Naive thymus-derived CD8-positive, alpha-beta T cell (primary cell): Measurements from ENCODE around the gene NISCH. TPM values are rescaled to one million over a fixed set of nuclear protein-coding genes. Genes with fewer than 3 reads are reported as not detected.

ENCODE experiments used
- ATAC-seq, 2 donors: fragments of 150-1000 bp; cut with Tn5 transposase in 1 of 2; sonication (Bioruptor Pico), chemical (Tn5 transposase) in 1 of 2; 1 replicate in 1 of 2; 2 replicates in 1 of 2; pipeline ENCODE4 v1.10.0; 2021; ENCODE audit warnings: mild to moderate bottlenecking in 2 of 2, moderate library complexity in 2 of 2
- POLR2A ChIA-PET: fragments of 350-600 bp; sonication (Branson Sonifier 250); formaldehyde crosslinking; loops from one replicate; lab custom pipeline; 2021; ENCODE audit warnings: antibody characterized with exemption; lab: Charles Lee
- DNase-seq, 10 donors: peaks; one replicate each; pipeline versions ENCODE4 v3.0.0 to v3.0.0-alpha.2; 2020 to 2022
- H3K27ac Mint-ChIP-seq, 10 donors: one replicate each; pipeline ENCODE4 v1.8.0; 2020 to 2022; ENCODE audit warnings: mild to moderate bottlenecking in 10 of 10, mixed read lengths in 10 of 10, moderate library complexity in 4 of 10, inconsistent platforms in 1 of 10
- H3K27me3 Mint-ChIP-seq, 5 donors: one replicate each; pipeline ENCODE4 v1.8.0; 2021 to 2022; ENCODE audit warnings: mixed read lengths in 5 of 5
- H3K36me3 Mint-ChIP-seq, 3 donors: one replicate each; pipeline ENCODE4 v1.8.0; 2020 to 2022; ENCODE audit warnings: mixed read lengths in 3 of 3, mild to moderate bottlenecking in 2 of 3, inconsistent platforms in 1 of 3
- H3K4me1 Mint-ChIP-seq, 4 donors: one replicate each; pipeline ENCODE4 v1.8.0; 2021 to 2022; ENCODE audit warnings: mixed read lengths in 4 of 4
- H3K4me3 Mint-ChIP-seq, 10 donors: one replicate each; pipeline ENCODE4 v1.8.0; 2020 to 2022; ENCODE audit warnings: mild to moderate bottlenecking in 10 of 10, mixed read lengths in 10 of 10, moderate library complexity in 6 of 10, inconsistent platforms in 1 of 10
- H3K9me3 Mint-ChIP-seq, 9 donors: one replicate each; pipeline ENCODE4 v1.8.0; 2020 to 2022; ENCODE audit warnings: mixed read lengths in 9 of 9, mild to moderate bottlenecking in 3 of 9, inconsistent platforms in 1 of 9, moderate library complexity in 1 of 9
- polyA plus RNA-seq, 3 donors: library from polyadenylated mRNA; unstranded; fragments of 300-500 nt; fragmentation: Illumina TruSeq; gene quantifications; one replicate each; pipeline ENCODE4 v1.2.3, GENCODE V29; 2021
- total RNA-seq, 8 experiments: library from RNA in 2 of 8; stranded (reverse) in 2 of 8; gene quantifications; one replicate each; pipeline ENCODE4 v1.2.3 and lab custom pipeline; 2021 to 2026

NISCH gene
- total and polyA plus RNA-seq, 5 experiments from 2014 or later, result 17.8 to 191 (median 30.1) TPM

DNA sequence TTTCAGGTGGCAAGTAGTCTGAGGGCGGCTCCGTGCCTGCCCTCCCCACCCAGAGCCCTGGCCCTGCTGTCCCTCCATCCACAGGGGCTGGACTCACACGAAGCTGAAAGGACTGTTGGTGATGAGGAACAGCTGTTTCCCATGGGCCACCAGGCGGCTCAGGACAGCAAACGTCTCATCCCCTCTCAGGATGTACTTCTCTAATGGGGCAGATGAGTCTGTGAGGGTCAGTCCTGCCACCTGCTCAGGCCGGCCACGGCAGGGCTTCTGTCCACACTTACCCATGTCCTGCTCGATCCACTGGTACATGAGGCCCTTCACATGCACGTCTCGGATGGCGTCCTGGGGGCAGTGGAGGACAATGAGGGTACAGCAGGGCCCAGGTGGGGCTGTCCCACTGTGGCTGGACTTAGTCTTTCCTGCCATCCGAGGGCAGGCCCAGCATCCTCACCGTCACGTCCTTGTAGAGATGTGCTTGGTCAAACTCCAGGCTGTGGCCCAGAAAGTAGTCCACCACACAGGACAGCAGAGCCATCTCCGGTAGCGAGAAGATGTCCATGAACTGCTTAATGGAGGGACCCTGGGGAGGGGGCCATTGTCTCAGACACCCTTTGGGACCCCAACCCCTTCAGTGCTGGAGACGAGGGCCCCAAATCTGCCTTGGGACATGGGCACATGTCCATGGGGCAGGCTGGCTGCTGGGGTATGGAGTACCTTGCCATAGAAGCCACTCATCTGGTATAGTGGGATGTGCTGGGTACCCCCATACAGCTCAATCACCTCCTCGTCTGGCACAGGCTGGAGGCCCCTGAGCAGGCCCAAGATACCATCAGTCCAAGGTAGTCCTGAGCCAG lies 72.6 kb downstream of the NISCH start:
- Mint-ChIP-seq H3K27ac (no peak overlapping the region), H3K4me1 (peaks cover 3 to 7% (median 6%) of the 10 kb centered on the region in 4 donors), H3K9me3 (no peaks in the 10 kb centered on the region), H3K4me3 (no peak overlapping the region), H3K27me3 (no peaks in the 10 kb centered on the region), H3K36me3 (no peaks in the 10 kb centered on the region)
- POLR2A ChIA-PET, result no interaction called here
- no peak for ATAC-seq
- no peak for DNase-seq

DNA sequence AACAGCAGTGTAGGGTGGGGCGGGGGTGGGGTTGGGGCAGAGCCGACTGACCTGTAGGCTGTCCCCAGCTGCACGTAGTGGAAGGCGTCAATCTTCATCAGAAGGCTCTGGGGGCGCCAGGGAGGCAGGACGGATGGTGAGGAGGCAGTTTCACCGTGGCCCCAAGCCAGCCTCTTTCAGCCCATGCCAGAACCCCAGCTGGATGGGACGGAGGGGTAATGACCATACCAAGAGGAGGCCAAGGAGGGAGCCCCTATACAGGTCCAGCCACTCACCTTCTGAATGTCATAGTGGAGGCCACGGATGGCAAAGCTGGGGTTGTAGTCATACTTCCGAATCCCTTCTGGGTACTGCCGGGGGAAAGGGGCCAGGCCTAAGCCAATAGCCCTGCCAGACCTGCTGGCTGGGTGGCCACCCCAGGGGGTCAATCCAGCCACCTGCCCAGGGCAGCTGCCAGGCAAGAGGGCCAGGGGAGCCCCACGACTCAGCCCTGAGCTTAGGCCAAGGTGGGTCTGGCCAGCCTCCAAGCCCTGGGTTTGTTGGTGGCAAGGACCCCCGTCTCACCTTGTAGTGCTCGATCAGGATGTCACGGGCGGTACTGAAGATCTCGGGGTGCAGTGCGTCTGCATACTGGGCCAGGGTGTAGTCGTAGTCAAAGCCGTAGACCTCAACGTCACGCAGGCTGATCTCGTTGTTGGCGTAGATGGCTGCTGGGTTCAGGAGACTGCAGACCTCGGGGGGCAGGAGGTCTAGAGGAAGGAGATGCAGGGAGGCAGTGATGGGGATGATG lies 73.4 kb downstream of the NISCH start:
- no peaks in the 10 kb centered on the region for H3K27me3 Mint-ChIP-seq
- ATAC-seq (no peak), DNase-seq (peak in 1 of 10 donors; percentile 0)
- no peak overlapping the region for H3K27ac Mint-ChIP-seq
- POLR2A ChIA-PET, result interaction anchor here (0.5 to 0.7 kb wide), 2 partner anchors 11 to 14 kb away, joined by 3 to 4 read pairs; no protein-coding TSS in a partner anchor
- H3K4me3 Mint-ChIP-seq, result no peak overlapping the region
- no peaks in the 10 kb centered on the region for H3K9me3 Mint-ChIP-seq
- no peaks in the 10 kb centered on the region for H3K36me3 Mint-ChIP-seq
- peaks cover 3 to 7% (median 6%) of the 10 kb centered on the region in 4 donors for H3K4me1 Mint-ChIP-seq

DNA sequence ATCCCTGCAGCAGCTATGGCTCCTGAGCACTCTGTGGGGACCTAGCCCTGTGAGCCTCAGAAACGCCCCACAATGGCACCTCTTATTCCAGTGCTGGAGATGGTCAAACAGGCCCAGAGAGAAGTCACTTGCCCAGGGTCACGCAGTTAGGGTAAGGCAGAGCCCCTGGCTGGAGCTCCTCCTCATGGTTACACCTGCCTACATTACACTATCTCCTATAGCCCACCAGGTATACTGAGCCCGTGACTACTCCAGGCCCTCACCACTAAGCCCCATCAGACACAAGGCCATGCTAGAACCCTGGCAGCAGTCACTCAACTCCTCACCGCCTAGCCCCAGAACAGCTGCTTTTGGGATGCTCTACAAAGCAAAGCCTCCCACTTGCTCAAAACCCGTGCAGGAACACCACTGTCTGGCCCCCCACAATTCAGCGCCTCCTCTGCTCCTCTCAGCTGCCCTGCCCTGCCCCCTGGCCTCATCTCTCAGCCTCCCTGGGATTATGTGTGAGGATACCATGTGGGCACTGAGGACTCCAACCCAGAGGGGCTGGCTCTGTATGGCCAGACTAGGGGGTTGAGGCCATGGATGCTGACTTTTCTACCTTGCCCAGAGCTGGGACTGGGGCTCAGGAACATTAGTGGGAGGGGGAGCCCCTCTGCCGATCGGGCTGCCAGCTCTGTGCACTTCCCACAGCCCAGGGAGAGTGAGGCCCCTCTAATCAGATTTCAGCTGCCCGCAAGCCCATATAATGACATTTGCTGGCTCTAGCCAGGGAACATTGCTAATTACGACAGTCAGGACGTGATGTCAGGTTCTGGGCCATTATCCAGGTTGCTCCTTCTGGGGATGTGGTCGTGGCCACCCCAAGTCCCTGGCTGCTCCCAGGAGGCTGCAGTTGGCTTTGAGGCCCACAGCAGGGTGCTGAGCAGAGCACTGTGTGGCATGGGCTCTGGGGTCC lies 74.3 kb downstream of the NISCH start:
- Mint-ChIP-seq H3K4me3 (peak overlapping the region in 1 of 10 donors; percentile 14), H3K27ac (peak overlapping the region in 1 of 10 donors; percentile 1), H3K9me3 (no peaks in the 10 kb centered on the region), H3K27me3 (no peaks in the 10 kb centered on the region), H3K36me3 (no peaks in the 10 kb centered on the region), H3K4me1 (peaks cover 5 to 7% (median 6%) of the 10 kb centered on the region in 4 donors)
- DNase-seq (peak in 1 of 10 donors; percentile 0), ATAC-seq (no peak)
- POLR2A ChIA-PET, result interaction anchor here (0.5 to 0.7 kb wide), 2 partner anchors 12 to 13 kb away, joined by 3 to 4 read pairs; no protein-coding TSS in a partner anchor

DNA sequence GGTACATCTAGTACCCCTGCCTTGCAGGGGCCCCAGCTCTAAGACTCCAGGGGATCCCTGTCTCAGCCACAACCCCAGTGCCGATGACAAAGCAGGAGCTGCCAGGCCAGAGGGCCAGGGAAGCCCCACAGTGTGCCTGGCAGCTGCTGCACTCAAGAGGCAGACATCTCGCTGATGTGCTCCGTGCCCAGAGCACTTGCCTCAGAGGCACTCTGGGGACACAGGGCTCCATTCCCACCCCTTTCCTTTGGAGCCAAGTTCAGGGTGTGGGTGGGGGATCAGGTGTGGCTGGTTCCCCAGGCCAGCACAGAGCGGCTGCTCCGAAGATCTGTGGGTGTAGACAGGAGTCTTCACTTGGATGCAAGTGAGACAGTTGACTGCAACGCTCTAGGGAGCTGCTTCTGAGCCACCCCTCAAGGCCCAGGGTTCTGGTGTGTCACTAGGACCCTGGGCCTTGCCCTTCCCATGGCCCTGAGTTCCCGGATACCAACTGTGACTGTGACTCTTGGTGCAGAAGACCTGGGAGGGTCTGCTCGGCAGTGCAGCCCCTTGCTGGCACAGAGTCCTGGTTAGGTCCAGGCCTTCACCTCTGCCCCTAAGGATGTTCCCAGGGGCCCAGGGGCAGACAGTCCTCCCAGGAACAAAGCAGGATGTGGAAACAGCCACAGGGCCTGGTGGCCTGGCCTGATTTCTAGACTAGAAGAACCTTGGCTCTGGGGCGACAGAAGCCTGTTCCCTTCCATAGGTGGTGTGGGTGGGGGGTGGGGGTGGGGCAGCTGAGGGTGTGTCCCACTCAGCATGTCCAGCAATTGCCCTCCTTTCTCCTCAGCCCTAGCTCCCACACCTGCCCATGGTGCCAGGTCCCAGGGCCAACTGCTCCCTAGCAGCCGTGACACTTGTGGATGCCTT lies 75.8 kb downstream of the NISCH start:
- DNase-seq, result peak in 1 of 10 donors; percentile 16
- ATAC-seq, result no peak

DNA sequence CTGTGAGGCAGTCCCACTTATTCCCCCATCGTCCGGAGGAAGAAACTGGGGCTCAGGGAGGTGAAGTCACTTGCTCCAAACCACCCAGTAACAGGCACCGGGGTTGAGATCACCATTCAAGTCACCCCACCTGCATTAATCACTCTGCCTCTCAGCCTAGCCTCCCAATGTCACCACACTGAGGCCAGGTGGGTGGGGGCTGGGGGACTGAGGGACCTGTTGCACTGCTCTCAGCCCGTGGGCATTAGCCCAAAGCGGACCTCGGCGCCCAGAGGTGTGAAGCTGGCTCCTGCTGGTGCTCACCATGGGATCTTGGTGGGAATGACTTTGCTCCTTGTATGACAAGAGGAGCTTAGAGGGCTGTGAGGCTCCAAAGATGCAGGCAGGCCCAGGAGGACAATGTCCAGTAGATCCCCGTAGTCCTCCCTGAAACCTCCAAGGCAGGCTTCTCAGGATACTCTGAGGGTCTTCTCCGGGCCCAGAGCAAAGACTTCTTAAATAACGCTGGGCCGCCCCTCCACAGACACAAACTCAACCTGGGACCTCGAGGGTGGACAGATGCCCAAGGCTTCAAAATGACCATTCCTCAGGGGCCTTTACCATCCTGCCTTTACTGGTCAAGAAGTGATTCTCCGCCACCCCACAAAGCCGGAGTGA lies 76.6 kb downstream of the NISCH start:
- peak in 1 of 10 donors; percentile 17 for DNase-seq

More for the DNA sequence above, 75.8 kb downstream of the NISCH start:
- H3K36me3 Mint-ChIP-seq, result no peaks in the 10 kb centered on the region
- H3K27me3 Mint-ChIP-seq, result no peaks in the 10 kb centered on the region
- H3K4me1 Mint-ChIP-seq, result peaks cover 11 to 19% (median 15%) of the 10 kb centered on the region in 4 donors
- no peaks in the 10 kb centered on the region for H3K9me3 Mint-ChIP-seq
- no peak overlapping the region for H3K27ac Mint-ChIP-seq
- POLR2A ChIA-PET, result no interaction called here
- H3K4me3 Mint-ChIP-seq, result peak overlapping the region in 1 of 10 donors; percentile 41

DNA sequence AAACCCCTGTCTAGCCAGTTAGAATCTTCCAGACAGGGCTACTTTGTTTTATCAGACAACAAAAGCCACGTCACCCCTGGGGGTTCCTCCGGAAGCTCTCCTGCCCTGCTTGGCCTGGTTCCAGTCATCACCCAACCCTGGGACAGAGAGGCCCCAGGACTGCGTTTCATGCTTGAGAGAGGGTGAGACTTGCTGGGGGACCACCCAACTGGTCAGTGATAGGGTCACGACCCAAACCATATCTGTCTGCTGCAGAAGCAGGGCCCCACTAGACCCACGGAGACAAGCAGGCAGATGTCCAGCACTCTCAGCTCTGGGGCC lies 77.1 kb downstream of the NISCH start:
- Mint-ChIP-seq H3K36me3 (no peaks in the 10 kb centered on the region), H3K4me1 (peaks cover 16 to 29% (median 23%) of the 10 kb centered on the region in 4 donors), H3K9me3 (no peaks in the 10 kb centered on the region), H3K27me3 (no peaks in the 10 kb centered on the region), H3K4me3 (peak overlapping the region; percentile 50 to 79 (median 68)), H3K27ac (peak overlapping the region in 4 of 10 donors; percentile 31 to 79 (median 44))
- POLR2A ChIA-PET, result interaction anchor here (1.1 kb wide), 1 partner anchor 77 kb away, joined by 3 read pairs; the partner anchor contains the start of gene NISCH
- no peak for ATAC-seq
- peak in 5 of 10 donors; percentile 14 to 63 (median 20) for DNase-seq

More for the DNA sequence above, 76.6 kb downstream of the NISCH start:
- POLR2A ChIA-PET, result no interaction called here
- Mint-ChIP-seq H3K27me3 (no peaks in the 10 kb centered on the region), H3K27ac (peak overlapping the region in 4 of 10 donors; percentile 22 to 79 (median 36)), H3K4me1 (peaks cover 13 to 24% (median 18%) of the 10 kb centered on the region in 4 donors), H3K9me3 (no peaks in the 10 kb centered on the region), H3K36me3 (no peaks in the 10 kb centered on the region), H3K4me3 (peak overlapping the region in 7 of 10 donors; percentile 42 to 77 (median 61))
- ATAC-seq, result no peak

DNA sequence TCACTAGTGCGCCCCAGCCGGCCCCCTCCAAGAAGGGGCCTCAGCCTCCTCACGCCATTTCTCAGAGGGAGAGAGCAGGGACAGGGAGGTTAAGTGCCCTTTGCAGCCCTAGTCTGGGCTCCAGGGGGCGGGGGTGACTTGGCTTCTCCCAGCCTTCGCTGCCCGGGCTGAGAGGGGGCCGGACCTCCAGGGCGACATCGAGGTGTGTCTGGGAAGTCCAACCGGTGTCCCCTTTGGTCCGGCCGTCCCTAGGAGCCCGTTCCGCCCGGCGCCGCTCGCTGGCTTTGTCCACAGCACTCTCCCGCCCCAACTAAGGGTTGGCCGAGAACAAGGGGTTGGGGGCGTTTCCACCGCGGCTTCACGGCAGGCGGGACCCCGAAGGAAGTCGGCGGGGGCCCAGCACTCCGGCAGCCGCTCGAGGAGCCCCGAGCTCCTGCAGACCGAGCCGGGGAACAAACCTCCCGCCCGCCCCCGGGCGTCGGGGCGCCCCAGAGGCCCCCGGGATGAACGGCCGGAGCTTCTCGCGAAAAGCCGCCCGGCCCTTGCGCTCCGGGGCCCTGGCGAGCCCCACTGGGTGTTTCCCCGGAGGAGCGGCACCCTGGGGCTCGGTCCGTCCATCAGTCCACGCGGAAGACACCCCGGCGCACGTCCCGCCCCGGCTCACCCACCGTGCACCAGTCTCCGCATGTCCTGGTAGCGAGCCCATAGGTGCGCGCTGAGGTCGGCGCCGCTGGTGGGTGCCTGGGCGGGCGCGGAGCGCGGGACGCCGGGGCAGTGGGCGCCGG lies 77.6 kb downstream of the NISCH start:
- H3K27me3 Mint-ChIP-seq, result no peaks in the 10 kb centered on the region
- peaks cover 21 to 34% (median 28%) of the 10 kb centered on the region in 4 donors for H3K4me1 Mint-ChIP-seq
- ATAC-seq (peak in 1 of 2 donors; percentile 10), DNase-seq (peak in 6 of 10 donors; percentile 10 to 41 (median 26))
- no peaks in the 10 kb centered on the region for H3K9me3 Mint-ChIP-seq
- peak overlapping the region; percentile 50 to 79 (median 68) for H3K4me3 Mint-ChIP-seq
- peak overlapping the region in 2 of 10 donors; percentile 41 to 46 for H3K27ac Mint-ChIP-seq
- no peaks in the 10 kb centered on the region for H3K36me3 Mint-ChIP-seq
- POLR2A ChIA-PET, result interaction anchor here (1.1 kb wide), 1 partner anchor 78 kb away, joined by 3 read pairs; the partner anchor contains the start of gene NISCH

DNA sequence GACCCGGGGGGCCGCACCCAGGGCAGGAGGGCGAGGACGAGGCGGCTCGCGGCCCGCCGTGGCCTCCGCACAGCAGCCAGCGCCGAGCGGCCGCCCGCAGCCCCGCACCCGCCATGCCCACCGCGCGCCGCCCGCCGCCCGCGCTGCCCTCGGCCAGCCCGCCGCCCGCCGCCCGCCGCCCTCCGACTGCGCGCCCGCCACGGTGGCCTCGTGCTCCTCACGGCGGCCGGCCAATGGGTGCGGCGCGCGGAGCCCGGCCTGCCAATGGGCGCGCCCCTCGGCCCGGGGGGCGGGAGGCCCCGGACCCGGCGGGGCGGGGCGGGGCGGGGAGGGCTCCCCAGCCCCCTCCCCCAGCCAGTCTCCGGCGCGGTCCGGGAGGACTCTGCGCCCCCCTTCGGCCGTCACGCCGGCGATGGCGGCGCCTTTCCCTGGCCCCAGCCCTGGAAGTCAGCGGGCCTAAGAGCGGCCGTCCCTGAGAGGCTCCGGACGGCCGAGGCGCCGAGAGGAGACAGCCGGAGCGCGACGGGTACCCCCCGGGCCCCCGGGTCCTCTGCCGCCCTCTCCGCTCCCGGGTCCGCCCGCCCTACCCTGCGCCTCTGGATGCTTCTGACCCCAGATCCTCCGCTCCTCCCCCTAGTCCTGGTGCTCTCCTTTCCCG lies 78.3 kb downstream of the NISCH start, which contains the start of gene NT5DC2:
Gene NT5DC2, minus strand, starts transcription at position 235 of the 658 bp plus-strand sequence. Its CDS starts 120 bp downstream, at position 115.
- POLR2A ChIA-PET, result interaction anchor here (1.1 kb wide), 1 partner anchor 79 kb away, joined by 3 read pairs; the partner anchor contains the start of gene NISCH
- Mint-ChIP-seq H3K9me3 (no peaks in the 10 kb centered on the region), H3K4me1 (peaks cover 26 to 40% (median 36%) of the 10 kb centered on the region in 4 donors), H3K36me3 (no peaks in the 10 kb centered on the region), H3K4me3 (peak within 1 kb of the TSS; percentile 61 to 100 (median 86)), H3K27me3 (no peaks in the 10 kb centered on the region), H3K27ac (peak within 1 kb of the TSS in 6 of 10 donors; percentile 31 to 98 (median 76))
- DNase-seq, result peak; percentile 36 to 75 (median 56)
- peak; percentile 23 to 48 for ATAC-seq
